Adipocyte (in vitro differentiated cells): Measurements from ENCODE around the gene DNAH10.

ENCODE experiments used
- DNase-seq: peaks from one replicate; pipeline ENCODE4 v3.0.0-alpha.2; 2015; ENCODE audit warnings: low read depth
- H3K27me3 ChIP-seq: replicated peaks from 2 replicates; pipeline ENCODE4 v1.7.0; 2013; ENCODE audit warnings: mild to moderate bottlenecking, low read length, moderate library complexity; ENCODE audit not compliant: control insufficient read depth, insufficient read depth
- H3K36me3 ChIP-seq: 2 replicates; pipeline ENCODE4 v1.7.0; 2013; ENCODE audit warnings: low read length, mild to moderate bottlenecking, moderate library complexity; ENCODE audit not compliant: control insufficient read depth, insufficient read depth, severe bottlenecking
- H3K4me1 ChIP-seq: 2 replicates; pipeline ENCODE4 v1.7.0; 2013; ENCODE audit warnings: mild to moderate bottlenecking, low read length, moderate library complexity; ENCODE audit not compliant: control insufficient read depth, insufficient read depth
- H3K4me3 ChIP-seq: 2 replicates; pipeline ENCODE4 v1.7.0; 2013; ENCODE audit warnings: mild to moderate bottlenecking, low read length, moderate library complexity
- H3K9ac ChIP-seq: 2 replicates; pipeline ENCODE4 v1.7.0; 2013; ENCODE audit warnings: mild to moderate bottlenecking, low read length, moderate library complexity
- H3K9me3 ChIP-seq: 2 replicates; pipeline ENCODE4 v1.7.0; 2013; ENCODE audit warnings: mild to moderate bottlenecking, low read length, moderate library complexity; ENCODE audit not compliant: control insufficient read depth

DNAH10 gene

GRCh38 chr12:123859035-123859434 is 96.9 kb downstream of the DNAH10 start:
- H3K9ac ChIP-seq = no peak overlapping the region
- peaks cover 29% of the 10 kb centered on the region for H3K27me3 ChIP-seq
- H3K36me3 ChIP-seq = no peaks in the 10 kb centered on the region
- DNase-seq = no peak
- H3K9me3 ChIP-seq = peaks cover 2% of the 10 kb centered on the region
- H3K4me3 ChIP-seq = no peak overlapping the region
- no peaks in the 10 kb centered on the region for H3K4me1 ChIP-seq

- Histone ChIP-seq H3K27me3 (peaks cover 18% of the 10 kb centered on the region), H3K9me3 (peaks cover 2% of the 10 kb centered on the region), H3K4me3 (no peak overlapping the region), H3K36me3 (no peaks in the 10 kb centered on the region), H3K9ac (no peak overlapping the region), H3K4me1 (no peaks in the 10 kb centered on the region)
- peak; percentile 20 for DNase-seq
Observed at GRCh38 chr12:123860377-123860776, 98.3 kb downstream of the DNAH10 start.

GRCh38 chr12:123861392-123861791 is 99.3 kb downstream of the DNAH10 start:
- Histone ChIP-seq H3K9me3 (peaks cover 2% of the 10 kb centered on the region), H3K27me3 (peaks cover 18% of the 10 kb centered on the region), H3K4me1 (no peaks in the 10 kb centered on the region), H3K36me3 (no peaks in the 10 kb centered on the region), H3K4me3 (no peak overlapping the region), H3K9ac (no peak overlapping the region)
- DNase-seq = no peak

GRCh38 chr12:123867141-123867540 is 105.0 kb downstream of the DNAH10 start:
- peak; percentile 25 for DNase-seq
- peaks cover 35% of the 10 kb centered on the region for H3K27me3 ChIP-seq
- no peak overlapping the region for H3K4me3 ChIP-seq
- no peak overlapping the region for H3K9ac ChIP-seq
- no peaks in the 10 kb centered on the region for H3K36me3 ChIP-seq
- no peaks in the 10 kb centered on the region for H3K9me3 ChIP-seq
- no peaks in the 10 kb centered on the region for H3K4me1 ChIP-seq

GRCh38 chr12:123868791-123869190 is 106.7 kb downstream of the DNAH10 start:
- H3K4me1 ChIP-seq = no peaks in the 10 kb centered on the region

GRCh38 chr12:123873793-123874192 is 111.7 kb downstream of the DNAH10 start:
- H3K4me3 ChIP-seq = no peak overlapping the region
- H3K36me3 ChIP-seq = no peaks in the 10 kb centered on the region
- H3K4me1 ChIP-seq = no peaks in the 10 kb centered on the region
- H3K9ac ChIP-seq = no peak overlapping the region
- H3K9me3 ChIP-seq = no peaks in the 10 kb centered on the region
- DNase-seq = no peak
- peaks cover 51% of the 10 kb centered on the region for H3K27me3 ChIP-seq

More at GRCh38 chr12:123868791-123869190, 106.7 kb downstream of the DNAH10 start:
- Histone ChIP-seq H3K9me3 (no peaks in the 10 kb centered on the region), H3K36me3 (no peaks in the 10 kb centered on the region), H3K9ac (no peak overlapping the region), H3K4me3 (no peak overlapping the region), H3K27me3 (peaks cover 42% of the 10 kb centered on the region)
- no peak for DNase-seq

- Histone ChIP-seq H3K27me3 (peaks cover 38% of the 10 kb centered on the region), H3K9ac (no peak overlapping the region), H3K9me3 (no peaks in the 10 kb centered on the region), H3K36me3 (no peaks in the 10 kb centered on the region), H3K4me3 (no peak overlapping the region), H3K4me1 (no peaks in the 10 kb centered on the region)
- no peak for DNase-seq
Observed at GRCh38 chr12:123877968-123878367, 115.9 kb downstream of the DNAH10 start.

GRCh38 chr12:123879101-123879500 is 117.0 kb downstream of the DNAH10 start:
- Histone ChIP-seq H3K9me3 (peaks cover under 1% of the 10 kb centered on the region), H3K36me3 (no peaks in the 10 kb centered on the region), H3K4me1 (no peaks in the 10 kb centered on the region), H3K9ac (no peak overlapping the region), H3K4me3 (no peak overlapping the region), H3K27me3 (peaks cover 44% of the 10 kb centered on the region)
- no peak for DNase-seq

- DNase-seq = no peak
- Histone ChIP-seq H3K4me1 (no peaks in the 10 kb centered on the region), H3K4me3 (no peak overlapping the region), H3K27me3 (peaks cover 41% of the 10 kb centered on the region), H3K9me3 (peaks cover 6% of the 10 kb centered on the region), H3K36me3 (no peaks in the 10 kb centered on the region), H3K9ac (no peak overlapping the region)
Observed at GRCh38 chr12:123879691-123880090, 117.6 kb downstream of the DNAH10 start.

GRCh38 chr12:123882161-123882705 is 120.1 kb downstream of the DNAH10 start:
- Histone ChIP-seq H3K27me3 (peaks cover 54% of the 10 kb centered on the region), H3K4me1 (no peaks in the 10 kb centered on the region), H3K9me3 (peaks cover 6% of the 10 kb centered on the region), H3K36me3 (no peaks in the 10 kb centered on the region), H3K9ac (no peak overlapping the region), H3K4me3 (no peak overlapping the region)
- DNase-seq = no peak

GRCh38 chr12:123886258-123886657 is 124.2 kb downstream of the DNAH10 start:
- Histone ChIP-seq H3K9me3 (peaks cover 6% of the 10 kb centered on the region), H3K4me3 (no peak overlapping the region), H3K27me3 (peaks cover 62% of the 10 kb centered on the region), H3K36me3 (no peaks in the 10 kb centered on the region), H3K4me1 (no peaks in the 10 kb centered on the region), H3K9ac (no peak overlapping the region)
- no peak for DNase-seq

- DNase-seq = no peak
Observed at GRCh38 chr12:123886931-123887582, 125.0 kb downstream of the DNAH10 start.

More at GRCh38 chr12:123886931-123887582, 125.0 kb downstream of the DNAH10 start:
- Histone ChIP-seq H3K9me3 (peaks cover 6% of the 10 kb centered on the region), H3K9ac (no peak overlapping the region), H3K4me3 (no peak overlapping the region), H3K36me3 (no peaks in the 10 kb centered on the region), H3K27me3 (peaks cover 60% of the 10 kb centered on the region), H3K4me1 (no peaks in the 10 kb centered on the region)
